AG04450 (cell line): ENCODE data around the gene LENG1. TPM values are rescaled to one million over a fixed set of nuclear protein-coding genes. Genes with fewer than 3 reads are reported as not detected.

ENCODE experiments used
- CTCF ChIA-PET: fragments of 300-600, 350-600 bp; formaldehyde crosslinking; extraction: SDS; loops from one replicate; lab custom pipeline; 2022; ENCODE audit warnings: antibody characterized with exemption, inconsistent platforms; lab: Charles Lee
- POLR2A ChIA-PET: fragments of 350-600 bp; formaldehyde crosslinking; extraction: SDS; loops from one replicate; lab custom pipeline; 2021; ENCODE audit warnings: antibody characterized with exemption, inconsistent platforms; lab: Yijun Ruan, JAX
- DNase-seq: peaks from one replicate; pipeline ENCODE4 v3.0.0-alpha.2; 2011; ENCODE audit warnings: low read depth, low spot score
- H3K27ac ChIP-seq: one replicate; pipeline ENCODE4 v1.5.1; 2012; ENCODE audit warnings: low read depth, low read length, control low read depth
- H3K27me3 ChIP-seq: one replicate; pipeline ENCODE4 v1.6.0; 2012; ENCODE audit warnings: low read length; ENCODE audit not compliant: control insufficient read depth, insufficient read depth
- H3K4me3 ChIP-seq: 2 replicates; pipeline ENCODE4 v1.5.1; 2011; ENCODE audit warnings: mild to moderate bottlenecking, low read depth, low read length, control low read depth
- H3K9me3 ChIP-seq: 2 replicates; pipeline ENCODE4 v1.5.1; 2012; ENCODE audit warnings: low read length; ENCODE audit not compliant: control insufficient read depth, insufficient read depth
- polyA plus RNA-seq: library from polyadenylated mRNA; depleted of rRNA; stranded (reverse); fragments of >200 nt; gene quantifications from 2 replicates; pipeline ENCODE4 v1.2.3, GENCODE V29; 2011
- TF ChIP-seq, protein P1 (sequence below): IDR thresholded peaks from 2 replicates; pipeline ENCODE4 v1.5.1; 2011; ENCODE audit warnings: low read depth, low read length, control low read depth, inconsistent platforms

The LENG1 gene
- polyA plus RNA-seq, 1 experiment: 3.3 TPM

DNA sequence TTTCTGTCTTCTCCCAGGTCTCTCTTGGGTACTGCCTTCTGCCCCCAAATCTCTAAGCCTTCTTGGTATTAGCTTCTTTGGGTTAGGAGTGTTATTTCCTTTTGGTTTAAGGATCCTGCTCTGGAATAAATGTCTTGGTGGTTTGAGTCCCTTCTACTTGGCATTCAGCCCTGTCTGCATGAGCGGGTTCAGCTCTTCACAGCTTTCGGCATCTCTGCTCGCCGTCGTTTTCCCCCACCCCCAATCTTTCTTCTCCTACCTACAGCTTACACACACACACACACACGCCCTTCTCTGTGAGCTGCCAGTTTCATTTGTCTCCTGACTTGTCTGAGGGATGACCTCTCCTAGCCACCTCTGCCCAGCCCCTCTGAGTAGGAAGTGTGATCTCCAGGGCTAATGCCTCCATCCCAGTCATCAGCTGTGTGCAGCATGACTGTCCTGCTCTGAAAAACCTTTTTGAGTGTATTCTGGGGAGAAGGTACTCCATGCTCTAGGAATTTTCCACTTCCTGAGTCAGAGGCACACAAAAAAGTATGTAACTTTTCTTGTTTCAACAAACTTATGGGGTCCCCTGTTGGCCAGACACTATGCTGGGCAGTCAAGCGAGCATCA, 17.2 kb downstream of the LENG1 start:
- CTCF ChIA-PET: no interaction called here
- H3K27ac ChIP-seq: no peak overlapping the region

DNA sequence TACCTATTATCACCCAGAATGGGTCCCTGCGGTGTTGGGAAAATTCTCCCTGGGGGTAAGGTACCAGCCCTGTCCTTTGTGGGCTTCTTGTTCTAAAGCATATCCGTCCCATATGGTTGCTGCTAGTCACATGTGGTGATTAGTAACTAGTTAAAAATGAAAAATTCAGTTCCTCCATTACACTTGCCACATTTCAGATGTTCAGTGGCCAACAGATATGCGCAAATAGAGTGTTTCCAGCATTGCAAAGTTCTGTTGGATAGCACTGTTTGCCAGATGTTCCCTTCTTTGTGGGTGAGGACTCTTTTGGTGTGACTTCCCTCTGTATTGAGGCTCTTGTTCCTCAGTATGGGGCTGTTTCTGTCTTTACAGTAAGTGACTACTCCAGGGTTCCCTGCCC, 18.2 kb downstream of the LENG1 start:
- H3K27ac ChIP-seq: no peak overlapping the region

More for the DNA sequence above, 17.2 kb downstream of the LENG1 start:
- DNase-seq: no peak
- POLR2A ChIA-PET: interaction anchor here (0.5 kb wide), 1 partner anchor 1199 kb away, joined by 5 read pairs; no protein-coding TSS in a partner anchor
- Histone ChIP-seq H3K4me3 (no peak overlapping the region), H3K9me3 (no peaks in the 10 kb centered on the region; the same call in 1 of the 2 replicates), H3K27me3 (no peaks in the 10 kb centered on the region)
- TF ChIP-seq, protein P1, sequence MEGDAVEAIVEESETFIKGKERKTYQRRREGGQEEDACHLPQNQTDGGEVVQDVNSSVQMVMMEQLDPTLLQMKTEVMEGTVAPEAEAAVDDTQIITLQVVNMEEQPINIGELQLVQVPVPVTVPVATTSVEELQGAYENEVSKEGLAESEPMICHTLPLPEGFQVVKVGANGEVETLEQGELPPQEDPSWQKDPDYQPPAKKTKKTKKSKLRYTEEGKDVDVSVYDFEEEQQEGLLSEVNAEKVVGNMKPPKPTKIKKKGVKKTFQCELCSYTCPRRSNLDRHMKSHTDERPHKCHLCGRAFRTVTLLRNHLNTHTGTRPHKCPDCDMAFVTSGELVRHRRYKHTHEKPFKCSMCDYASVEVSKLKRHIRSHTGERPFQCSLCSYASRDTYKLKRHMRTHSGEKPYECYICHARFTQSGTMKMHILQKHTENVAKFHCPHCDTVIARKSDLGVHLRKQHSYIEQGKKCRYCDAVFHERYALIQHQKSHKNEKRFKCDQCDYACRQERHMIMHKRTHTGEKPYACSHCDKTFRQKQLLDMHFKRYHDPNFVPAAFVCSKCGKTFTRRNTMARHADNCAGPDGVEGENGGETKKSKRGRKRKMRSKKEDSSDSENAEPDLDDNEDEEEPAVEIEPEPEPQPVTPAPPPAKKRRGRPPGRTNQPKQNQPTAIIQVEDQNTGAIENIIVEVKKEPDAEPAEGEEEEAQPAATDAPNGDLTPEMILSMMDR: no peak

DNA sequence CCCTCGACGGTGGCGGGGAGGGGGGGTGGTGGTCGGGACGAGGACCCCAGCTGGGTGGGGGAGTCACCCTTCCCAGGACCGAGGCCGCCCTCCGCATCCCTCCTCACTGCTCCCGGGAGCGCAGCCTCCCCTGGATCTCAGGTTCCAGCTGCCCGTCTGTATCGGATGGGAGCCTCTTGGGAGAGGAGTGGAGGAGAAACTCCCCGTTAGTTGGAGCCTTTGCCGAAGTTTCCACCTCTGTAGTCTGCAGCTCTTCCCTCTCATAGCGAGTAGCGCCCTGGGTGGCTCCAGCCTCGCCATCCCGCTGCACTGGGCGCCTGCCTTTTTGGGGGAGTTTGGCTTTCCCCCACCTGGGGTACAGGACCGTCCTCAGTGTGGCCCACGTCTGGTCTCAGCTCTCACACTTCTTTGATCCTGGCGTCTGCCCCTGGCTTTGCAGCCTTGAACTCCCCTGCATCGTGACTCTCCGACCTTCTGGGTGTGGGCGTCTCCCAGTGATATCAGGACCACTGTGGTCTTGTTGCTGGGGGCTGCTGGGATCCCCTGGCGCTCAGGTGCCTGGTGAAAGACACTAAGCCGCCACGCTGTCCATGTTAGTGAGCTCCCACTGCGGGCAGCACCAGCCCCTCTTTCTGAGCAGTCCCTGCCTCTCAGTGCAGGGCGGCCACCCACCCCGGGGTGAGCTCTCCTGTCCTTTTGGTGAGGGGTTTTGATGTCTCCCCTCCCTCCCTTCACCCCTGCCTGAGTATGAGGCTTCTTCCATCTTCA, 20.8 kb downstream of the LENG1 start:
- Histone ChIP-seq H3K27ac (no peak overlapping the region), H3K9me3 (peaks cover 2% of the 10 kb centered on the region), H3K4me3 (peak overlapping the region; percentile 73), H3K27me3 (peaks cover under 1% of the 10 kb centered on the region)
- TF ChIP-seq, protein P1: no peak
- ChIA-PET POLR2A (interaction anchor here (0.7 to 3.9 kb wide), 2 partner anchors 22 to 52 kb away, joined by 3 to 23 read pairs; partner anchors contain the start of genes MBOAT7 and TSEN34), CTCF (no interaction called here)
- no peak for DNase-seq

More for the DNA sequence above, 18.2 kb downstream of the LENG1 start:
- no peaks in the 10 kb centered on the region; the same call in 1 of the 2 replicates for H3K9me3 ChIP-seq
- POLR2A ChIA-PET: no interaction called here
- CTCF ChIA-PET: no interaction called here
- no peak for DNase-seq
- TF ChIP-seq, protein P1: no peak
- H3K4me3 ChIP-seq: no peak overlapping the region
- H3K27me3 ChIP-seq: no peaks in the 10 kb centered on the region

DNA sequence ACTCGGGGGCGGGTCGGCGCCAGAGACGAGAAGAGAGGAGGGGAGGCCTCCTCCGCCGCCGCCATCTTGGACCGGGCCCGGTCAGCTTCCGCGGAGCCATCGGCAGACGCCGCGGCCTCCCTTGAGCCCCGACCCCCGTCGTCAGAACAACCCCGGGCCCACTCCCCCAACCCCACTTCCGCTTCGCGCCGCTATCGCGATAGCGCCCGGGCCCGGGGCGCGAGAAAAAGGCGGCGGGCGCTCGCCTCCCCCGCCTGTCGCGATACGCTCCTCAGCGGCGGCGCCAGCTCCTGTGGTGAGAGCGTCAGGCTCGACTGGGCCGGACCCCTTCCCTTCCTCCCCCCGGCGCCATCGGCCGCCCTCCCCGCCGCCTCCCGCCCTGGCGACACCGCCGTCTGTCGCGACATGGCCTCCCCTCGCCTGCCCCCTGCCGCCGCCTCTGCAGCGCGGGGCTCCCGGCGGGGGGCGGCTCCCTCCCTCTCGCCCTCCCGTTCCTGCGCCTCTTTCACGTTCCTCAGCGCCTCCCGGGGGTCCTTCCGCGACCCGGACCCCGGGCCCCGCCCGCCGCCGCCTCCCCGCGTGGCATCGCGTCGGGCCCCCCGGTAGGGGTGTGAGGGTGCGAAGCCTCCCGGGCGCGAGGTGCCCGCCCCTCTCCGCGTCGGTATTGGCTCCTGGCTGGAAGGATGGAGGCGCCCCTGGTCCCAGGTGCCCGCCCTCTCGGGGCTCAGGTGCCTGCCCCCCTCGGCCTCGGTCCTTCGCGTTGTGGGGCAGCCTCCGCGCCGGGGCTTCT, 21.6 kb downstream of the LENG1 start, which contains the start of gene CNOT3:
Gene CNOT3, plus strand, starts transcription at position 64 of the 790 bp plus-strand sequence. CDS start 5,217 bp downstream, outside the sequence.
- TF ChIP-seq, protein P1: 0 out of 2 replicates have a peak, but pooled peaks have one; percentile 12
- CTCF ChIA-PET: interaction anchor here (0.5 to 1.4 kb wide), 4 partner anchors 21 to 1515 kb away, joined by 3 to 6 read pairs (median 5); partner anchors contain the start of gene LENG1
- Histone ChIP-seq H3K9me3 (peaks cover 4% of the 10 kb centered on the region), H3K27me3 (peaks cover 3% of the 10 kb centered on the region), H3K4me3 (peak within 1 kb of the TSS; percentile 77), H3K27ac (peak within 1 kb of the TSS; percentile 65)
- no peak for DNase-seq
- POLR2A ChIA-PET: interaction anchor here (0.6 to 3.9 kb wide), 17 partner anchors 10 to 311 kb away, joined by 3 to 23 read pairs (median 5); partner anchors contain the start of genes LENG1, LENG8, MBOAT7 and MYADM
